ENCODE measurements around the gene ADGB. TPM values are rescaled to one million over a fixed set of nuclear protein-coding genes. Genes with fewer than 3 reads are reported as not detected.

Gene ADGB
- polyA plus RNA-seq, 1 donor (not counting 4 experiments of a cell fraction or from before 2014, with no cell fraction given): not detected

DNA sequence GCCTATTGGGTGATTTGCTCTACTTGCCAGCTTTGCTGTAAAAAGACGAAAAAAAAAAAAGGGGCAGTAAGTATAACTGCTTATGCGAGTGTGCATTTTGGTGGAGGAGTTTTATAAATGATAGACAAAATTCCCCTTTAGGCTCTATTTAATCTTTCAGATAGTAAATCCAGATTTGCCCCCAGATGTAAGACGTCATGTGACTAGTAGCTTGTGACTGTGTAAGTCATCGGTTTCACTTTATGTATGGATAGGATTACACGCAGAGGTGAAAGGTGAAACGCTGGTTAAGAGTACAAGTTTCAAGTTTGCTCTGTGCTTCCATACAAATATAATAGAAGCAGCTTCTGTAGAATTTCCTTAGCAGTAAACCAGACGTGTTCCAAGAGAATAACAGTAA is 47.2 kb upstream of the ADGB start:
- TF ChIP-seq EZH2 (IDR thresholded peaks at IDR 0.05; ENCODE audit: low read length): no peak
- TF ChIP-seq, protein P1, sequence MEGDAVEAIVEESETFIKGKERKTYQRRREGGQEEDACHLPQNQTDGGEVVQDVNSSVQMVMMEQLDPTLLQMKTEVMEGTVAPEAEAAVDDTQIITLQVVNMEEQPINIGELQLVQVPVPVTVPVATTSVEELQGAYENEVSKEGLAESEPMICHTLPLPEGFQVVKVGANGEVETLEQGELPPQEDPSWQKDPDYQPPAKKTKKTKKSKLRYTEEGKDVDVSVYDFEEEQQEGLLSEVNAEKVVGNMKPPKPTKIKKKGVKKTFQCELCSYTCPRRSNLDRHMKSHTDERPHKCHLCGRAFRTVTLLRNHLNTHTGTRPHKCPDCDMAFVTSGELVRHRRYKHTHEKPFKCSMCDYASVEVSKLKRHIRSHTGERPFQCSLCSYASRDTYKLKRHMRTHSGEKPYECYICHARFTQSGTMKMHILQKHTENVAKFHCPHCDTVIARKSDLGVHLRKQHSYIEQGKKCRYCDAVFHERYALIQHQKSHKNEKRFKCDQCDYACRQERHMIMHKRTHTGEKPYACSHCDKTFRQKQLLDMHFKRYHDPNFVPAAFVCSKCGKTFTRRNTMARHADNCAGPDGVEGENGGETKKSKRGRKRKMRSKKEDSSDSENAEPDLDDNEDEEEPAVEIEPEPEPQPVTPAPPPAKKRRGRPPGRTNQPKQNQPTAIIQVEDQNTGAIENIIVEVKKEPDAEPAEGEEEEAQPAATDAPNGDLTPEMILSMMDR (optimal IDR thresholded peaks at IDR 0.05 in 1 of 3, IDR thresholded peaks at IDR 0.05 in 1 of 3, conservative IDR thresholded peaks at IDR 0.05 in 1 of 3; ENCODE audit: extremely low read depth in 1 of 3, insufficient read depth in 2 of 3, low read length in 3 of 3): no peak
- Histone ChIP-seq H3K9me1 (ENCODE audit: control insufficient read depth, extremely low read depth, insufficient read depth, low read length) (no peaks in the 10 kb centered on the region), H3K36me3 (ENCODE audit: control insufficient read depth in 2 of 2, extremely low read depth in 1 of 2, insufficient read depth in 2 of 2, low read length in 2 of 2) (peaks cover 8 to 14% of the 10 kb centered on the region in 2 experiments), H3K4me1 (ENCODE audit: control insufficient read depth, extremely low read depth, insufficient read depth, low read length) (peaks cover 9% of the 10 kb centered on the region), H3K9me3 (ENCODE audit: control insufficient read depth, low read depth, low read length) (no peaks in the 10 kb centered on the region), H3K9ac (ENCODE audit: control insufficient read depth, extremely low read depth, insufficient read depth, low read length) (no peak overlapping the region), H3K79me2 (ENCODE audit: control insufficient read depth, insufficient read depth, low read length) (peaks cover 59% of the 10 kb centered on the region), H2AFZ (ENCODE audit: control insufficient read depth, low read length) (no peak overlapping the region), H4K20me1 (ENCODE audit: control insufficient read depth, extremely low read depth, insufficient read depth, low read length) (no peaks in the 10 kb centered on the region), H3K4me3 (ENCODE audit: control insufficient read depth in 2 of 3, extremely low read depth in 1 of 3, insufficient read depth in 2 of 3, low read depth in 1 of 3, low read length in 3 of 3) (no peak overlapping the region), H3K27me3 (ENCODE audit: control insufficient read depth, extremely low read depth, insufficient read depth, low read length) (no peaks in the 10 kb centered on the region), H3K4me2 (ENCODE audit: control insufficient read depth, extremely low read depth, insufficient read depth, low read depth, low read length) (no peak overlapping the region), H3K27ac (ENCODE audit: control insufficient read depth, insufficient read depth, low read length) (no peak overlapping the region)
- no peak for FAIRE-seq
- no peak for DNase-seq (ENCODE audit: low read depth, low spot score)
- dilution Hi-C loops (cut with MboI; ENCODE audit: extremely low pct_ligation_motif_present, low sequenced_read_pairs): no loop called here

DNA sequence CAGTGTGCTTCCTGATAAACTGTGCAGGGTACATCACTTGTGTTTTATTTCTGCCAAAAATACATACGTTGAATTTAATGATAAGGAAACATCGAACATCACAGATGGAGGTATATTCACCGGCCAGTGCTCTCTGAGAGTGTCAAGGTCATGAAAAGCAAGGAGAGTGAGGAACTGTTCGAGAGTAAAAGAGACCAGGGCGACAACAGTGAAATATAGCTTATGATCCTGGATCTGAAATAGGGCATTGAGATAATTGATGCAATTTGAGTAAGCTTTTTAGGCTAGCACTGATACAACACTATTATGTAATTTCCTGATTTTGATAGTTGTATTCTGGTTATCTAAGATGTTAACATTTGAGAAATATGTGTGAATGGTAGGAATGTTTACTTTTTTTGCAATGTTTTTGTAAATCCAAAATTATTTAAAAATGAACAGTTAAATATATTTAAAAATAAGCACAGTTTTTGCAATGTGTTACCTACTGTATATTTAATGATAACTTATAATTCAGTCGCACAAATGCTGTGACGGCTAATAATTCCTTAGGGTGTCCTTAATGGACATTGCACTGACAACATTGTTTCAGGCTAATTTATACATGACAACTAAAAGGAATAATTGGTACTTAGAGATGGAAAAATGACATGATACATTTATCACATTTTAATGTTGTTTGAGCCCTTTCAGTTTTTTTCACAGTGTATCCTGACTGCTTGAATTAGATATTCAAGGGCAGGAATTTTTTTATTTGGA is 45.2 kb upstream of the ADGB start:
- no peak overlapping the region for H2AFZ ChIP-seq (ENCODE audit: control insufficient read depth, low read length)
- H3K36me3 ChIP-seq (ENCODE audit: control insufficient read depth in 2 of 2, extremely low read depth in 1 of 2, insufficient read depth in 2 of 2, low read length in 2 of 2): peaks cover 8 to 14% of the 10 kb centered on the region in 2 experiments
- H3K27ac ChIP-seq (ENCODE audit: control insufficient read depth, insufficient read depth, low read length): no peak overlapping the region
- no peak overlapping the region for H3K9ac ChIP-seq (ENCODE audit: control insufficient read depth, extremely low read depth, insufficient read depth, low read length)
- H3K4me1 ChIP-seq (ENCODE audit: control insufficient read depth, extremely low read depth, insufficient read depth, low read length): no peaks in the 10 kb centered on the region
- dilution Hi-C loops (cut with MboI; ENCODE audit: extremely low pct_ligation_motif_present, low sequenced_read_pairs): no loop called here
- no peak for TF ChIP-seq EZH2 (IDR thresholded peaks at IDR 0.05; ENCODE audit: low read length)
- TF ChIP-seq, protein P1 (optimal IDR thresholded peaks at IDR 0.05 in 1 of 3, IDR thresholded peaks at IDR 0.05 in 1 of 3, conservative IDR thresholded peaks at IDR 0.05 in 1 of 3; ENCODE audit: extremely low read depth in 1 of 3, insufficient read depth in 2 of 3, low read length in 3 of 3): no peak
- no peak overlapping the region for H3K4me3 ChIP-seq (ENCODE audit: control insufficient read depth in 2 of 3, extremely low read depth in 1 of 3, insufficient read depth in 2 of 3, low read depth in 1 of 3, low read length in 3 of 3)
- no peak overlapping the region for H3K4me2 ChIP-seq (ENCODE audit: control insufficient read depth, extremely low read depth, insufficient read depth, low read depth, low read length)
- H3K9me3 ChIP-seq (ENCODE audit: control insufficient read depth, low read depth, low read length): no peaks in the 10 kb centered on the region
- H3K79me2 ChIP-seq (ENCODE audit: control insufficient read depth, insufficient read depth, low read length): peaks cover 42% of the 10 kb centered on the region
- no peaks in the 10 kb centered on the region for H3K27me3 ChIP-seq (ENCODE audit: control insufficient read depth, extremely low read depth, insufficient read depth, low read length)
- no peaks in the 10 kb centered on the region for H4K20me1 ChIP-seq (ENCODE audit: control insufficient read depth, extremely low read depth, insufficient read depth, low read length)
- no peak for FAIRE-seq
- H3K9me1 ChIP-seq (ENCODE audit: control insufficient read depth, extremely low read depth, insufficient read depth, low read length): no peaks in the 10 kb centered on the region
- no peak for DNase-seq (ENCODE audit: low read depth, low spot score)

Data from keratinocyte (primary cell).